DOHH2 (cell line): ENCODE data around the gene CCDC63.

ENCODE experiments used
- H3F3A ChIP-seq: fragments of 200-600 bp; sonication (generic), shearing (Covaris generic); 2 replicates; pipeline ENCODE4 v1.6.0; 2016; ENCODE audit warnings: antibody characterized with exemption, mild to moderate bottlenecking; ENCODE audit not compliant: control insufficient read depth, insufficient read depth
- H3K27ac ChIP-seq: fragments of 200-600 bp; sonication (generic); 2 replicates; pipeline ENCODE4 v1.5.1; 2014; ENCODE audit warnings: low read depth, mild to moderate bottlenecking, low read length, moderate library complexity
- H3K27me3 ChIP-seq: fragments of 200-600 bp; sonication (generic); 2 replicates; pipeline ENCODE4 v1.6.1; 2014; ENCODE audit warnings: mild to moderate bottlenecking, low read length, mixed read lengths; ENCODE audit not compliant: control insufficient read depth
- H3K36me3 ChIP-seq: fragments of 200-600 bp; sonication (generic); 2 replicates; pipeline ENCODE4 v1.6.1; 2014; ENCODE audit warnings: mild to moderate bottlenecking, low read length, moderate library complexity, mixed read lengths; ENCODE audit not compliant: control insufficient read depth
- H3K4me1 ChIP-seq: fragments of 200-600 bp; sonication (generic); 2 replicates; pipeline ENCODE4 v1.6.1; 2014; ENCODE audit warnings: mild to moderate bottlenecking, low read length, mixed read lengths; ENCODE audit not compliant: control insufficient read depth
- H3K4me2 ChIP-seq: fragments of 200-600 bp; sonication (generic); 2 replicates; pipeline ENCODE4 v1.6.0; 2014; ENCODE audit warnings: mild to moderate bottlenecking, low read length, moderate library complexity
- H3K4me3 ChIP-seq: fragments of 200-600 bp; sonication (generic); 2 replicates; pipeline ENCODE4 v1.5.1; 2014; ENCODE audit warnings: mild to moderate bottlenecking, low read length, mixed read lengths
- H3K79me2 ChIP-seq: fragments of 200-600 bp; sonication (generic); 2 replicates; pipeline ENCODE4 v1.6.1; 2014; ENCODE audit warnings: mild to moderate bottlenecking, low read length, mixed read lengths; ENCODE audit not compliant: control insufficient read depth
- H3K9me2 ChIP-seq: fragments of 200-600 bp; sonication (generic); replicated peaks from 2 replicates; pipeline ENCODE4 v1.6.1; 2014; ENCODE audit warnings: mild to moderate bottlenecking, low read length, mixed read lengths; ENCODE audit not compliant: control insufficient read depth
- H3K9me3 ChIP-seq: fragments of 200-600 bp; sonication (generic); 2 replicates; pipeline ENCODE4 v1.6.1; 2014; ENCODE audit warnings: antibody characterized with exemption, low read length, mixed read lengths; ENCODE audit not compliant: control insufficient read depth, insufficient read depth
- H4K20me1 ChIP-seq: fragments of 200-600 bp; sonication (generic); 2 replicates; pipeline ENCODE4 v1.6.0; 2014; ENCODE audit warnings: low read depth, mild to moderate bottlenecking, antibody characterized with exemption, low read length, moderate library complexity; ENCODE audit not compliant: control insufficient read depth, insufficient read depth
- CTCF ChIP-seq: fragments of 200-600 bp; sonication (generic); IDR thresholded peaks from one replicate; pipeline ENCODE4 v1.5.1; 2014; ENCODE audit warnings: antibody characterized with exemption, mild to moderate bottlenecking, low read depth, low read length; ENCODE audit not compliant: poor library complexity, severe bottlenecking
- EZH2phosphoT487 ChIP-seq: fragments of 200-600 bp; sonication (generic); IDR thresholded peaks from 2 replicates; pipeline ENCODE4 v1.6.1; 2017; ENCODE audit warnings: borderline replicate concordance, mild to moderate bottlenecking, antibody characterized with exemption, low read length, moderate library complexity, mixed read lengths

The CCDC63 gene

GRCh38 chr12:110906516-110906915 lies 59.7 kb downstream of the CCDC63 start:
- peak overlapping the region; percentile 51 for H3K27ac ChIP-seq

GRCh38 chr12:110906985-110907384 lies 60.2 kb downstream of the CCDC63 start:
- Histone ChIP-seq H3K36me3 (no peaks in the 10 kb centered on the region), H3K4me2 (peak overlapping the region; percentile 55; the same call in 1 of the 2 replicates), H3K4me1 (peaks cover 12% of the 10 kb centered on the region), H3K9me2 (no peaks in the 10 kb centered on the region), H3K79me2 (no peaks in the 10 kb centered on the region), H3K4me3 (no peak overlapping the region), H3K9me3 (no peaks in the 10 kb centered on the region), H3F3A (peaks cover 5% of the 10 kb centered on the region; the same call in 1 of the 2 replicates), H3K27me3 (no peaks in the 10 kb centered on the region), H3K27ac (peak overlapping the region; percentile 51; the same call in 1 of the 2 replicates), H4K20me1 (no peaks in the 10 kb centered on the region)
- TF ChIP-seq CTCF (no peak), EZH2phosphoT487 (no peak)

More at GRCh38 chr12:110906516-110906915, 59.7 kb downstream of the CCDC63 start:
- no peaks in the 10 kb centered on the region for H4K20me1 ChIP-seq
- no peaks in the 10 kb centered on the region for H3K9me2 ChIP-seq
- no peaks in the 10 kb centered on the region for H3K27me3 ChIP-seq
- peak overlapping the region; percentile 41 for H3K4me3 ChIP-seq
- H3K9me3 ChIP-seq = no peaks in the 10 kb centered on the region
- H3K36me3 ChIP-seq = no peaks in the 10 kb centered on the region
- H3F3A ChIP-seq = peaks cover 5% of the 10 kb centered on the region; the same call in 1 of the 2 replicates
- H3K79me2 ChIP-seq = no peaks in the 10 kb centered on the region
- H3K4me1 ChIP-seq = peaks cover 12% of the 10 kb centered on the region
- TF ChIP-seq EZH2phosphoT487 (no peak), CTCF (no peak)
- H3K4me2 ChIP-seq = peak overlapping the region; percentile 55

- H3K9me3 ChIP-seq = no peaks in the 10 kb centered on the region
- H3K27ac ChIP-seq = no peak overlapping the region
- no peak for TF ChIP-seq CTCF
- no peaks in the 10 kb centered on the region for H3K36me3 ChIP-seq
- H3K4me1 ChIP-seq = peaks cover 13% of the 10 kb centered on the region
- no peaks in the 10 kb centered on the region for H3K9me2 ChIP-seq
- H4K20me1 ChIP-seq = no peaks in the 10 kb centered on the region
- H3K27me3 ChIP-seq = no peaks in the 10 kb centered on the region
- H3K4me2 ChIP-seq = no peak overlapping the region
- no peak overlapping the region for H3K4me3 ChIP-seq
- peaks cover 5% of the 10 kb centered on the region; the same call in 1 of the 2 replicates for H3F3A ChIP-seq
- no peaks in the 10 kb centered on the region for H3K79me2 ChIP-seq
These were observed 60.8 kb downstream of the CCDC63 start for GRCh38 chr12:110907583-110907982.
